IMR-90 (cell line): ENCODE data around the gene IL17C. TPM values are rescaled to one million over a fixed set of nuclear protein-coding genes. Genes with fewer than 3 reads are reported as not detected.

Source experiments
- ATAC-seq: fragments of 200-7000 bp; cut with Tn5 transposase; 2 replicates; pipeline ENCODE4 v1.9.1; 2020; ENCODE audit warnings: low read depth, mild to moderate bottlenecking, moderate library complexity
- BruUV-seq: library from RNA; stranded (reverse); fragments of 400-500 nt; replicated peaks from 2 replicates; lab custom pipeline; 2021; lab: Mats Ljungman, UMichigan
- CTCF ChIA-PET: fragments of 300-600 bp; formaldehyde crosslinking; extraction: SDS; loops from one replicate; lab custom pipeline; 2021; ENCODE audit warnings: antibody characterized with exemption; lab: Yijun Ruan, JAX
- POLR2A ChIA-PET: fragments of 300-600 bp; sonication (Branson Sonifier 250); formaldehyde crosslinking; loops from one replicate; lab custom pipeline; 2022; ENCODE audit warnings: antibody characterized with exemption; ENCODE audit not compliant: unreplicated experiment; lab: Charles Lee
- DNase-seq: peaks from one replicate; pipeline ENCODE4 v3.0.0; 2013
- H2AFZ ChIP-seq: replicated peaks from 2 replicates; pipeline ENCODE3; 2013; ENCODE audit warnings: low read length, mild to moderate bottlenecking; ENCODE audit not compliant: poor library complexity
- H2AK5ac ChIP-seq: 2 replicates; pipeline ENCODE4 v1.6.1; 2013; ENCODE audit warnings: low read depth, low read length, inconsistent platforms
- H2AK9ac ChIP-seq: replicated peaks from 2 replicates; pipeline ENCODE3; 2013; ENCODE audit warnings: mild to moderate bottlenecking, low read depth, low read length, moderate library complexity; ENCODE audit not compliant: poor library complexity
- H2BK120ac ChIP-seq: 2 replicates; pipeline ENCODE4 v1.6.1; 2013; ENCODE audit warnings: low read depth, low read length, inconsistent platforms
- H2BK15ac ChIP-seq: 3 replicates; pipeline ENCODE4 v1.6.1; 2013; ENCODE audit warnings: low read depth, low read length, inconsistent platforms
- H2BK20ac ChIP-seq: 2 replicates; pipeline ENCODE4 v1.6.1; 2013; ENCODE audit warnings: low read depth, mild to moderate bottlenecking, inconsistent platforms, low read length, moderate library complexity
- H2BK5ac ChIP-seq: 2 replicates; pipeline ENCODE4 v1.6.1; 2013; ENCODE audit warnings: mild to moderate bottlenecking, low read depth, low read length, inconsistent platforms; ENCODE audit not compliant: poor library complexity, severe bottlenecking
- H3K14ac ChIP-seq: replicated peaks from 2 replicates; pipeline ENCODE4 v1.6.1; 2013; ENCODE audit warnings: low read depth, low read length, inconsistent platforms
- H3K18ac ChIP-seq: 2 replicates; pipeline ENCODE4 v1.6.1; 2013; ENCODE audit warnings: low read depth, low read length, control low read depth
- H3K23ac ChIP-seq: 2 replicates; pipeline ENCODE4 v1.6.1; 2013; ENCODE audit warnings: low read depth, low read length, inconsistent platforms
- H3K27ac ChIP-seq: 2 replicates; pipeline ENCODE4 v1.5.1; 2013; ENCODE audit warnings: mild to moderate bottlenecking, control low read depth, low read length; ENCODE audit not compliant: insufficient read depth
- H3K27me3 ChIP-seq: 2 replicates; pipeline ENCODE4 v1.6.1; 2013; ENCODE audit warnings: low read length; ENCODE audit not compliant: control insufficient read depth, insufficient read depth
- H3K36me3 ChIP-seq: 2 replicates; pipeline ENCODE4 v1.6.1; 2013; ENCODE audit warnings: low read length, mixed read lengths; ENCODE audit not compliant: control insufficient read depth, insufficient read depth
- H3K4ac ChIP-seq: 2 replicates; pipeline ENCODE4 v1.6.1; 2013; ENCODE audit warnings: low read depth, low read length, inconsistent platforms
- H3K4me1 ChIP-seq: 2 replicates; pipeline ENCODE4 v1.6.1; 2013; ENCODE audit warnings: low read length, mixed read lengths; ENCODE audit not compliant: control insufficient read depth, insufficient read depth
- H3K4me2 ChIP-seq: 2 replicates; pipeline ENCODE4 v1.6.1; 2013; ENCODE audit warnings: low read depth, mild to moderate bottlenecking, control low read depth, low read length, moderate library complexity
- H3K4me3 ChIP-seq: 2 replicates; pipeline ENCODE4 v1.5.1; 2013; ENCODE audit warnings: low read depth, mild to moderate bottlenecking, control low read depth, low read length, moderate library complexity; ENCODE audit not compliant: insufficient read depth
- H3K56ac ChIP-seq: 2 replicates; pipeline ENCODE4 v1.6.1; 2013; ENCODE audit warnings: low read length, inconsistent platforms; ENCODE audit not compliant: insufficient read depth; ENCODE audit errors: extremely low read depth
- H3K79me1 ChIP-seq, 2 experiments: 2 replicates each; pipeline ENCODE4 v1.6.1; 2013; ENCODE audit warnings: low read length in 2 of 2, inconsistent platforms in 1 of 2, low read depth in 1 of 2
- H3K9ac ChIP-seq: 2 replicates; pipeline ENCODE4 v1.6.1; 2013; ENCODE audit warnings: low read depth, low read length, control low read depth
- H3K9me1 ChIP-seq: 2 replicates; pipeline ENCODE4 v1.6.1; 2013; ENCODE audit warnings: low read length, inconsistent platforms; ENCODE audit not compliant: insufficient read depth
- H3K9me3 ChIP-seq: 2 replicates; pipeline ENCODE4 v1.6.1; 2013; ENCODE audit warnings: low read length; ENCODE audit not compliant: control insufficient read depth, insufficient read depth
- H4K20me1 ChIP-seq: 2 replicates; pipeline ENCODE4 v1.6.1; 2013; ENCODE audit warnings: low read length, inconsistent platforms; ENCODE audit not compliant: insufficient read depth
- H4K5ac ChIP-seq: 2 replicates; pipeline ENCODE4 v1.6.1; 2013; ENCODE audit warnings: mild to moderate bottlenecking, low read depth, low read length, control low read depth
- H4K8ac ChIP-seq, 2 experiments: 2 replicates each; pipeline ENCODE4 v1.6.1; 2013; ENCODE audit warnings: low read depth in 2 of 2, low read length in 2 of 2, control low read depth in 1 of 2, inconsistent platforms in 1 of 2
- H4K91ac ChIP-seq: 2 replicates; pipeline ENCODE4 v1.6.1; 2013; ENCODE audit warnings: low read depth, low read length, inconsistent platforms; ENCODE audit not compliant: insufficient read depth
- BHLHE40 ChIP-seq: fragments of 150-350 bp; IDR thresholded peaks from 2 replicates; pipeline ENCODE4 v1.6.1; 2016; ENCODE audit warnings: mild to moderate bottlenecking, low read depth, low read length
- CEBPB ChIP-seq: IDR thresholded peaks from 2 replicates; pipeline ENCODE4 v1.6.1; 2012; ENCODE audit warnings: low read depth, low read length, improper control_type of control experiment
- CHD1 ChIP-seq: IDR thresholded peaks from 2 replicates; pipeline ENCODE4 v1.6.1; 2012; ENCODE audit warnings: low read depth, low read length, improper control_type of control experiment
- ELK1 ChIP-seq: fragments of 150-350 bp; IDR thresholded peaks from 2 replicates; pipeline ENCODE4 v1.6.1; 2016; ENCODE audit warnings: low read depth, mild to moderate bottlenecking, low read length, moderate library complexity, borderline replicate concordance
- FOS ChIP-seq: fragments of 150-350 bp; IDR thresholded peaks from 2 replicates; pipeline ENCODE4 v1.6.1; 2016; ENCODE audit warnings: low read depth, low read length
- MAFK ChIP-seq: IDR thresholded peaks from 2 replicates; pipeline ENCODE4 v1.6.1; 2012; ENCODE audit warnings: low read depth, low read length, improper control_type of control experiment
- MAZ ChIP-seq: IDR thresholded peaks from 2 replicates; pipeline ENCODE4 v1.6.1; 2012; ENCODE audit warnings: low read depth, mild to moderate bottlenecking, low read length, improper control_type of control experiment, moderate library complexity, borderline replicate concordance
- MXI1 ChIP-seq: IDR thresholded peaks from 2 replicates; pipeline ENCODE4 v1.6.1; 2012; ENCODE audit warnings: low read depth, mild to moderate bottlenecking, low read length, moderate library complexity, borderline replicate concordance
- NFE2L2 ChIP-seq: fragments of 150-350 bp; IDR thresholded peaks from 2 replicates; pipeline ENCODE4 v1.6.1; 2016; ENCODE audit warnings: low read depth, mild to moderate bottlenecking, low read length
- POLR2A ChIP-seq: IDR thresholded peaks from 2 replicates; pipeline ENCODE4 v1.6.1; 2012; ENCODE audit warnings: mild to moderate bottlenecking, low read depth, low read length
- RAD21 ChIP-seq: IDR thresholded peaks from 2 replicates; pipeline ENCODE4 v1.6.1; 2012; ENCODE audit warnings: low read length, improper control_type of control experiment
- RCOR1 ChIP-seq: IDR thresholded peaks from 2 replicates; pipeline ENCODE4 v1.6.1; 2012; ENCODE audit warnings: mild to moderate bottlenecking, low read length, improper control_type of control experiment; ENCODE audit not compliant: insufficient replicate concordance
- RFX5 ChIP-seq: IDR thresholded peaks from 2 replicates; pipeline ENCODE4 v1.8.0; 2012; ENCODE audit warnings: low read depth, mild to moderate bottlenecking, low read length, moderate library complexity
- SMC3 ChIP-seq: fragments of 150-350 bp; IDR thresholded peaks from 2 replicates; pipeline ENCODE4 v1.6.1; 2016; ENCODE audit warnings: low read depth, mild to moderate bottlenecking, antibody characterized with exemption, low read length, moderate library complexity
- USF2 ChIP-seq: fragments of 150-350 bp; IDR thresholded peaks from 2 replicates; pipeline ENCODE4 v1.6.1; 2017; ENCODE audit warnings: mild to moderate bottlenecking, antibody characterized with exemption, low read length, low read depth
- WGBS, 2 experiments: methylation state at CpG; one replicate each; pipeline versions ENCODE4 v1.1.5 to v1.1.7; 2013; ENCODE audit warnings: missing lambda C conversion rate in 2 of 2; ENCODE audit not compliant: insufficient read length in 1 of 2; ENCODE audit errors: extremely low coverage in 2 of 2; 5-methylcytosine and 5-hydroxymethylcytosine counted together
- dilution Hi-C: fragments of 300-500 bp; cut with HindIII; formaldehyde crosslinking; loops from one replicate; pipeline ENCODE4 v1.14.3; 2018; ENCODE audit warnings: low sequenced_read_pairs; ENCODE audit not compliant: unreplicated experiment
- in situ Hi-C: fragments of 300-500 bp; cut with MboI; formaldehyde crosslinking; loops from 3 replicates; pipeline ENCODE4 v1.14.3; 2019; ENCODE audit warnings: low sequenced_read_pairs, inconsistent platforms, mixed read lengths
- intact Hi-C: fragments of 100-400 bp; cut with micrococcal nuclease; formaldehyde crosslinking; loops from 2 replicates; pipeline ENCODE4 v1.10.0; 2022
- polyA plus RNA-seq, 3 experiments: library from polyadenylated mRNA; depleted of rRNA; stranded (reverse); fragments of >200 nt; gene quantifications; 2 replicates each; pipeline ENCODE4 v1.2.3, GENCODE V29; 2012; ENCODE audit warnings: low replicate concordance in 1 of 3
- total RNA-seq: library from RNA; depleted of rRNA; stranded (reverse); fragments of >200 nt; gene quantifications from 2 replicates; pipeline ENCODE4 v1.2.3, GENCODE V29; 2012
- TF ChIP-seq, protein P1 (sequence below): conservative IDR thresholded peaks from 2 replicates; pipeline ENCODE4 v1.5.1; 2012; ENCODE audit warnings: mild to moderate bottlenecking, low read depth, low read length, improper control_type of control experiment

Gene IL17C
- total and polyA plus RNA-seq, 2 of the 4 experiments (the other 2 are of a cell fraction), result 0.09 TPM; not detected in 1

- POLR2A ChIA-PET, result interaction anchor here (0.6 kb wide), 1 partner anchor 9 kb away, joined by 5 read pairs; no protein-coding TSS in a partner anchor
- H3K23ac ChIP-seq, result no peak overlapping the region
- H4K91ac ChIP-seq, result no peak overlapping the region
- intact Hi-C loops, result no loop called here
- no peak overlapping the region for H2BK15ac ChIP-seq
- dilution Hi-C loops, result no loop called here
- H3K56ac ChIP-seq, result no peak overlapping the region
- no peak overlapping the region for H3K4ac ChIP-seq
- no peak overlapping the region for H4K8ac ChIP-seq
- DNase-seq (no peak), ATAC-seq (no peak)
- H3K27me3 ChIP-seq, result no peaks in the 10 kb centered on the region
- no peak overlapping the region for H2AK5ac ChIP-seq
- no peak overlapping the region for H3K27ac ChIP-seq
- no peak overlapping the region for H3K4me2 ChIP-seq
- no peak overlapping the region for H3K14ac ChIP-seq
- CTCF ChIA-PET, result no interaction called here
- no peak overlapping the region for H2AK9ac ChIP-seq
- H3K79me1 ChIP-seq, result no peaks in the 10 kb centered on the region
- H2AFZ ChIP-seq, result no peak overlapping the region
- TF ChIP-seq RCOR1 (no peak), SMC3 (no peak), RFX5 (no peak), ELK1 (no peak), MAFK (no peak), FOS (no peak), BHLHE40 (no peak), MXI1 (no peak), CHD1 (no peak), CEBPB (no peak), POLR2A (no peak), RAD21 (no peak), MAZ (no peak), NFE2L2 (no peak), USF2 (no peak)
- TF ChIP-seq, protein P1, sequence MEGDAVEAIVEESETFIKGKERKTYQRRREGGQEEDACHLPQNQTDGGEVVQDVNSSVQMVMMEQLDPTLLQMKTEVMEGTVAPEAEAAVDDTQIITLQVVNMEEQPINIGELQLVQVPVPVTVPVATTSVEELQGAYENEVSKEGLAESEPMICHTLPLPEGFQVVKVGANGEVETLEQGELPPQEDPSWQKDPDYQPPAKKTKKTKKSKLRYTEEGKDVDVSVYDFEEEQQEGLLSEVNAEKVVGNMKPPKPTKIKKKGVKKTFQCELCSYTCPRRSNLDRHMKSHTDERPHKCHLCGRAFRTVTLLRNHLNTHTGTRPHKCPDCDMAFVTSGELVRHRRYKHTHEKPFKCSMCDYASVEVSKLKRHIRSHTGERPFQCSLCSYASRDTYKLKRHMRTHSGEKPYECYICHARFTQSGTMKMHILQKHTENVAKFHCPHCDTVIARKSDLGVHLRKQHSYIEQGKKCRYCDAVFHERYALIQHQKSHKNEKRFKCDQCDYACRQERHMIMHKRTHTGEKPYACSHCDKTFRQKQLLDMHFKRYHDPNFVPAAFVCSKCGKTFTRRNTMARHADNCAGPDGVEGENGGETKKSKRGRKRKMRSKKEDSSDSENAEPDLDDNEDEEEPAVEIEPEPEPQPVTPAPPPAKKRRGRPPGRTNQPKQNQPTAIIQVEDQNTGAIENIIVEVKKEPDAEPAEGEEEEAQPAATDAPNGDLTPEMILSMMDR, result no peak
- in situ Hi-C loops, result no loop called here
- no peak overlapping the region for H3K18ac ChIP-seq
- 100% methylated on average over 5 of the region's 19 CpGs; no CpG with 5 or more reads in 1 of the 2 experiments for WGBS, 2 experiments
- H3K9me1 ChIP-seq, result no peaks in the 10 kb centered on the region
- H4K5ac ChIP-seq, result no peak overlapping the region
- H2BK20ac ChIP-seq, result no peak overlapping the region
- peaks cover 7% of the 10 kb centered on the region; the same call in 1 of the 2 replicates for H3K36me3 ChIP-seq
- H4K20me1 ChIP-seq, result 0 out of 2 replicates have a peak, but pooled peaks cover 5% of the 10 kb centered on the region
- no peaks in the 10 kb centered on the region for H3K4me1 ChIP-seq
- BruUV-seq, result no TSS peak
- H3K9ac ChIP-seq, result no peak overlapping the region
- H3K4me3 ChIP-seq, result no peak overlapping the region
- no peak overlapping the region for H2BK120ac ChIP-seq
- no peaks in the 10 kb centered on the region for H3K9me3 ChIP-seq
- no peak overlapping the region for H2BK5ac ChIP-seq
These were observed 35.5 kb downstream of the IL17C start for GRCh38 chr16:88673716-88674379.
